HG03469 (cell line): Measurements from ENCODE around the gene APOB.

Experiments used
- ATAC-seq: cut with Tn5 transposase; IDR thresholded peaks from one replicate; pipeline ENCODE4 v1.9.1; 2021; ENCODE audit warnings: mild to moderate bottlenecking, moderate library complexity, moderate number of reproducible peaks; ENCODE audit not compliant: unreplicated experiment

APOB gene

DNA sequence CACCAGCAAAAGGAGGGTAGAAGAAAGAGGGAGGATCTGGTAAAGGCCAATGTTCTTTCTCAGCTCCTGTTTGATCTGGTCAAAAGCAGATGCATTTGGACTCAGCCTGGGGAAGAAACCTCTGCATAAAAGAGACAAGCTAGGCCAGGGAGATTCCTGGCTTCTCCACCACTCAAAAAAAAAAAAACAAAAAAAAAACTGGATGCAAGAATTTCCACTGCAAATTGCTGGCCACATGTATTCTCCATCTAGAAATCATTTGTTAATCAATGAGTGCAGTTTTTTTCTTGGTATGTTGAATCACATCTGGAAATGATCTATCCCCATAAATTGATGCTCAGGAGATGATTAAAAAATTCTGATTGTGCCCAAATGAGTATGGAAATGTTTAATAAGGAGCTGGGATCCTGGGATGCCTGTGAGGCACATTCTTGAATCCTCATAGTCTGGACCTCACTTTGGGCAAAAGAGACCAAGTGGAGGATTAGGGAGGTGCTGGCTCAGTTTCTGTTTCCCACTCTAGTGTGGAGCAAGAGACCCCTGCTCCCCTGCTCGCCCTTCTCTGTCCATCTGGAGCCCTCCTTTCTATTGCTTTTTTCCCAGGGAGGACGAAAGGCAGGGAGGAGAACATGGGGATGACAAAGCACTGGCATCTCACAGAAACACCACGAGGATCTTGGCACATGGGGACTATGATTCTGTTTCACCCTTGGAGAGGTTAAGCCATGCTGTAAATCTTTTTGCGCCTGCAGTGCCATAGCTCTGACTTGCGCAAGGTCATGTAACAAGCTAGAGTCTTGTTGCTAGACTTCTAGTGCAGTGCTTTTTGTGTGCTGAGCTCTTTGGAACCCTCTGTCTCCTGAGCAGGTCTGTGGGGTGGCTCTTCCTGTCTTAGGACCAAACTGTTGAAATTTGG lies 57.6 kb downstream of the APOB start:
- ATAC-seq, result no peak

DNA sequence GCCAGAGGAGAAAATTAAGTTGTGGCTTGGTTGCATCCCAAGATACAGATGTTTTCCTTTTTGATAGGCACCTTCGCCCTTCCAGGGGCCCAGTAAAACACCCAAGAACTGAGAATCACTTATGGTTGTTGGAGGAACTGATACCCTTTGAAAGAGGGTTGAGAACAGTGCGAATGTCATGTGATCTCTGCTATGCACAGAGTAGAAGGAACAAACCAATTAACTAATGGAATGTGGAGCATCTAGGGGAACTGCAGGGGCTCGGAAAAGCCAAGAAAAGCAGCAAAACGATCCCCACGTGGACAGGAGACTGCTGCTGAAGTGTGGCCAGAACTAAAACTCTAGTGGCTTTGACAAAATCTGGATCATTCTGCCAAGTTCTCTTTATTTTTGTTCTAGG lies 58.8 kb downstream of the APOB start:
- no peak for ATAC-seq

DNA sequence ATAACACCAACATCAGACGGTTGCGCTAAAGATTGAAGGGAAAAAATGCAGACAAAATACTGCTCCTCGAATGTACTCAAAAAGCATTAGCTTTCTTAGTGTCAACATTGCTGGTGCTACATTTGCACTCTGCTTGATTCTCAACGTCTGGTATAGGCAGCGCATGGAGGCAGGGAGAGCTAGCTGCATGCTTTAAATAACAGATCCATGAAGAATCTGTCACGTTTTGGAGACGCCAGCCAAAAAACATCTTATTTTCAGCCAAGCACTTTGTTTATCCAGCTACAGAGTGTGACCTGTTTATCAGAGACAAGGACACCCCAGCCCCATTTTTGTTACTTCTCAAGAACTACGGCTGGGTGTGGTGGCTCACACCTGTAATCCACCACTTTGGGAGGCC lies 59.5 kb downstream of the APOB start:
- ATAC-seq, result no peak

DNA sequence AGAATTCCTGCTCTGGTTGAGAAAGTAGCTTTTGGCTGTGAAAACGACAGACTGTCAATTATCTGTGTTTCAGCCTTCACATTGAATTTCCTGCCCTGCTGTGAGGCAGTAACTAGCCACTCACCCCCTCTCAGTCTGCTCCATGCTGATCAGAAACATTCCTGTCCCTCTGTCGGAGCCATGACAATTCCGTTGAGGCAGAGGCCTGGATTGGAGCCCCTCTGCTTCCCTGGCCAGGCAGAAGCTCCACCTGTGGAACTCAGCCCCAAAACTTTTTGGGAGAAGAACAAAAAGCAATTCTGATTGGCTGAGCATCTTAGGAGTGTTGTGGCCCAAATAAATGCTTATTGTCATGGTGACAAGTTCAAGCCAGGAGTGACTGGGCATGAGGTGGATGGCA lies 60.0 kb downstream of the APOB start:
- ATAC-seq, result no peak

DNA sequence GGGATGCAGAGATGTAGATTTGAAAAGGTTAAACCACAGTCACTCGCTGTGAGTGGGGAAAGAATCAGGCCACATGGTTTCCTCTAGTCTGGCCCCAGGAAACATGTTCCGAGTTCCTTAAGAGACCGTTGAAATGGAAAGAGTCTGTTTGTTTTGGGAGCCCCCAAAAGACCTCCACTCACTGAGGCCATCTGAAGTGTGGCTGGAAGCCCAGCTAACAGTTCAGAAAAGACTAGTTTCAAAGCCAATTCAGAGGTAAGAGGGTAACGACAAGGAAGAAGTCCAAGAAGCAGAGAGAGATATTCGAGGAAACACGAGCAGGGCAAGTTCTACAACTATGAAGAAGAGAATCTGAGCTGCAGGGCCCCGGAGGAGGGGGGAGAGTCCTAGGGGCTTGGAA lies 61.0 kb downstream of the APOB start:
- no peak for ATAC-seq

DNA sequence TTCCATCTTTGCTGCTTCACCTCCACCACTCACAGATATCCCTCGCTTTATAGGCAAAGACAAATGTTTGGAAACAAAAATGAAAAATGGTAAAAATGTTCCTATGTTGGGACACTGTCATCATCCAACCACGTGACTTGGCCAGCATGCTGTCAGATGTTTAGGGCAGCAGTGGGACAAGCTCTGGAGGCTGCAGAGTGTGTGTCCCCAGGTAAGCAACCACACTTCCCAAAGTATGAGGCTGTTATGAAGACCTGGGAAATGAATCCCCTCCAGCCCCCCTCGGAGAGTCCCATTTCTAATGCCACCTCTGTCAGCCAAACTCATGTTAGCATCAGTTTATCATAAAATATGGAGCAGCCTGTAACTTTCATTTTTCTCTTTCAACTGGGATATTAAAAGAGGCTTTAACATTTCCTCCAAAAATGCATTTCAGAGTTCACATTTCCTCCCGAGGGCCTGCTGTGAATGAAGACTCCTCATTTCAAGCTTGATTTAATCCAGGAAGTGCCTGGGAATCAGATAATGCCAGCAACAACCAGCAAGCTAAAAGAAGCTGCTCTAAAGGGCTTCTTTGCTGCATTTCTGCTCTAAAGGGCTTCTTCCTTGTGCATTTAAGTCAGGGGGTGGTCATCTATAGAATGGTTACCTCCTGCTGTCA lies 66.2 kb downstream of the APOB start:
- no peak for ATAC-seq

DNA sequence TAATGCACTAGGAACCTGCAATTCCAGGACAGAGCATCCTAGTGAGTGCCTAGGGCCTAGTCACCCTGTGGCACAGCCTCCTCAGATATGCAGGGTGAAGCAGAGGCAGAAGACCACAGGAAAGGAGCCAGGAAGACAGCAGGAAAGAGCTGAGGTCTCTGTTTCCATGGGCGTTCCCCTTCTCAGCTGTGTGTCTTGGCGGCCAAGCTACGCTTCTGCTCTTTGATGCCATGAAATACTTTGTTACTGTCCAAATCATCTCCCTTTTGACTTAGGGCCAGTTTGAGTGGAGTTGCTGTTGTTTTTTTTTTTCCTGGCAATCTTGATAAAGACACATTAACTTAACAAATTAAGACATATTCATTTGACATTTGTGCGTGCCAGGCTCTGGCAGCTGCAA lies 67.3 kb downstream of the APOB start:
- ATAC-seq, result no peak

DNA sequence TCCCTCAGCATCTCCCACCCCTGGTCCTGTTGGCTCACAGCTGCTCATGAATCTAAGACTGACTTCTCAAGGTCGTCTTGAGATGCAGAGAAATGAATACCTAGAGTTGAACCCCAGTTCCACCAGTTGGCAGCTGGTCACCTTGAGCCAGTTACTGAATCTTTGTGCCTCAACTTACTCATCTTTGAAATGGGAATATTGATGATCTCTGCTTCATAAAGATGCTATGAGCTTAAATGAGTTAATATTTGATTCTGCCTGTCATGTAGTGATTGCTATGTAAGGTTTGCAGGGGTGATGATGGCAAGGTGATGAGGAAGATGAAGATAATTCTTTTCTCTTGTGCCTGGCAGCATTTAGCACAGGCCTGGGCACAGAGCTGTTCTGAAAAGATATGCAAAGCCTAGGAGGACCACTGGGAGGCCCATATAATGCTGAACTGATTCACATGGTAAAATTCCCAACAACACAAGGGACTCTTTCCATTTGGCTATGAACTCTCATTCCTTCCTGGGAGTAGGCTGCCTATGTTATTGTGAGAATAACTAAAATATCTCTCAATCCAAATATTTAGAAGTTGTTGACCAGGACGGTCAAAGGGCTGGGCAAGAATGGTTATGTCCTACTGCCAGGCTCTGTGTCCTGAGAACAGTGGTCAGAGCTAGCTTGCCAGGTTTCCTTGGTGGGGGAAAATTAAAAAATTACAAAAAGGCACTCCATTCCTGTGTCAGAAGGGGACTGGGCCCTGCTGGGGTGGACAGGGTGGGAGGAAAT lies 70.9 kb downstream of the APOB start:
- no peak for ATAC-seq

DNA sequence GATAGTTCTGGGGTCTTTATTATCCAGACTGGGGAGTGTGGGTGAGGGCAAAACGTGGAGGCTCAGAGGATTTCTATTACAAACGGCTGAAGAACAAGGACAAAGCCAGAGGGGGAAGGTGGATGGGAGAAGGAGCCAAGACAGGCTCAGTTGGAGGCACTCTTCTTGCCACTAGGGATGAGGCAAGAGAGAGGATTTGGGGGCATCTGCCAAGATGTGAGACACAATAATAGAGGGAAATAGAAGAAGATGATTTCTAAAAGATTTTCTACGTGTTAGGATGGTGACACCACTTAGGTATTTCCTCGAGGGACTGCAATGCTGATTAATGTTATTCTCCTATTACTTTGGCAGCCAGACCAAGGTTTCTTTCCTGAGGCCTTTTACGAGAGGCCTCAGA lies 71.8 kb downstream of the APOB start:
- no peak for ATAC-seq

DNA sequence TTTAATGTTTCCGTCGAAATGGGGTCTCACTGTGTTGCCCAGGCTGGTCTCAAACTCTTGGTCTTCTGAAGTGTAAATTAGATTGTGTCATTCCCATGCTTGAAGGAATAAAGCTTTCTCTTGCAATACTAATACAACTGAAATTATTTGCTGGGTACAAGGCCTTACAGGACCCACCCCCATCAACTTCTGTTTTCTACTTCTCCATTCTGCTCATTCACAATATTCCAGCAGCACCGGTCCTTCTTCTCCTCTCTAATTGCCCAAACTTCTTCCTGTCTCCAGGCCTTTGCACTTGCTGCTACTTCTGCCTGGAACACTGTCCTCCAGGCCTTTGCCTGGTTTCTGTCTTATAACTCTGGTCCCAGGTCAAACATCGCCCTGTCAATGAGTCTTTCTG lies 73.8 kb downstream of the APOB start:
- ATAC-seq, result no peak

DNA sequence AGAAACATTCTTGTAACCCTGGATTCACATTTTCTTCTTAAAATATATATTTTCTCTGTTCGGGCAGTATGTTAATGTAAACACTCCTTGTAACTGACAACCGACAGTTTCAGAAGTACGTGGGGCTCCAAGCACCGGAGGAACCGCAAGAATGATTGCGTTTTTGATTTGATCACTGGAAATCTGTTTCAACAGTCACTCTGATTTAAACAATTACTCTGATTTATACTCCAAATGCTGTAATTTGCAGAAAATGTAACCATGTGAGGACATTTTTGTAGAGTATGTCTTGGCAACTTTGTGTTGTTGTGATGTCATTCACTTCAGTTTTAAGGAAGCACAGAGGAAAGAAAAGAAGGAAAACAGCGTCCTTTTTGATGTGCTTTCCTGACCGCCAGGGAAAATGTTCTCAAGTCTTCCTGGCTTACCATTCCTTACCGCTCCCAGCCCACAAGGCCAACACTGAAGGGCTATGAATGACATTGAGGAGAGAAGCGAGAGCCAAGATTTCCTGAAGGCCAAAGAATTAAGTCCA lies 77.7 kb downstream of the APOB start:
- no peak for ATAC-seq

DNA sequence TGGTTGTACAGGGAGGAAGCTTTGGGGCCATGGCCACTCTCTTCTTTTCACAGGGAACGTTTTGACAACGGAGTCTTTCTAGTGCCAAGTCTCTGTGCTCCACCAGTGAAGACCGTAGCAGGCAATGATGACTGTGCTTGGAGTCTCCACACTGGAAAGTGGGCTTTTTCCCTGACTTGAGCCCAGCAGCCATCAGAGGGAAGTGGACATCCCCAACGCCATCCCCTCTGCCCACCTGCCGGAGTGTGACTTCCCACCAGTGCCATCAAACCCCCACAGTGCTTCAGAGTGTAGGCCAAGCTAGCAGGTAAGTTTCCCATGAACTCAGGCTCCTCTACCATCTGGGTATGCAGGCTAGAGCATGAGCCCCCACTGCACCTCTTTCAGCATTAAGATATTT lies 78.7 kb downstream of the APOB start:
- no peak for ATAC-seq

DNA sequence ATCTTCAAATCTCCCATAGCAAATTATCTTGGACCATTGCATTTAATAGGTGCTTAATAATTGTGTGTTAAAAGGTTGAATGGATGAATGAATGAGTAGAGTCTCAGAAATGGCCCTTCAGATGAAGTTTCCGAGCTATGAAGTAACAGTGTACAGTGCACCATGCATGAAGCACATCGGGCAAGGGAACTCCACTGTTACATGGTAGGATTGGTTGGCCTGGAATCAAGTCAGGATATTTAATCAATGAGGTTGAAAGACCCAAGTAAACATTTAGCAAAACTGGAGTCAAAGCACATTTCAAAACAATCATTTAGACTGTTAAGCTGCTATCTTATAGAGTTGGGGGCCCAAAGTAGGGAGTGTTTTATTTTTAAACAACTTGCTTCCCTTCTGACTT lies 80.0 kb downstream of the APOB start:
- ATAC-seq, result no peak

DNA sequence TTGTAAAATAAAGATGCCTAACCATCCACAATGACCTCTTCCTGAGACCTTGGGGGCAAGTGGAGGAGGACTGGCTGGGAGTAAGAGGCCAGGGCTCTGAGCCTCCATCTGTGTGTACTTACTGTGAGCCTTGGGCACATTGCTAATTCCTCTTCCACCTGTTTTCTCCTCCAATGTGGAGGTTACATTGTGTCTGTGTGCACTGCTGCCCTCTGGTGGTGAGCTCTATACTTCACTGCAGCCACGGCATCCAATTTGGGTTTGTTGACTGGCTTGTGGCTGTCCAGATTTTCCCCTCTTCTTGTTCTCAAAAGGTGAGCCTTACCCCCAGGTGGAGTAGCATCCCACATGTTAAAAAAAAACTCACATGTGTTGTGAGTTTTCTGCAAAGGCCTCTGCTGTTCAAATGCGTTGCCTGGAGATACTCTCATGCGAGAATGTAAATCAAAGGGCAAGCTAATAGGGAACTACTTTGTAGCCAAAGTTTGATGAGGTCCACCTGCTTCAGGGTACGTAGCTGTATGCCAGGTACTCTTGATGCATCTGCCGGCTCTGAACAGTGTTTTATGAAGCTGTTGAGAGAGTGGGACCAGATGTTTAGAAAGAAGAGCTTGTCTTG lies 80.8 kb downstream of the APOB start:
- peak; percentile 79 for ATAC-seq

DNA sequence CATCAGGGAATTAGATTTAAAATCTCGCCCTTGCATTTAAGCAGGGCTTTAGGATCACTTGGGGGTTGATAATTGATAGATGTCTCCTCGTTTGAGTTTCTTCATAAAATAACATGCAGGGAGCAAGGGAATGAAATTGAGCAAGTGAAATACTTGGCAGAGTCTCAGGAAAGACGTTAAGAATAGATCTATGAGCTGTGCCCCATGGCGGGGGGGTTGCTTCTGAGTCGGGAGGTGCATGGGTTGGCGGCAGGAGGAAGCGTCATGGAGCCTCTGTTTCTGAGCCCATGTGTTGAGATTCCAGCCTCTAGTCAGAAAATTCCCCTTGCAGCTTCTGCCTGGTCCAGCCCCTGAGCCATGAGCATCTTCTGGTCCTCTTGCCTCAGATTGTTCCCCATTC lies 82.0 kb downstream of the APOB start:
- no peak for ATAC-seq

DNA sequence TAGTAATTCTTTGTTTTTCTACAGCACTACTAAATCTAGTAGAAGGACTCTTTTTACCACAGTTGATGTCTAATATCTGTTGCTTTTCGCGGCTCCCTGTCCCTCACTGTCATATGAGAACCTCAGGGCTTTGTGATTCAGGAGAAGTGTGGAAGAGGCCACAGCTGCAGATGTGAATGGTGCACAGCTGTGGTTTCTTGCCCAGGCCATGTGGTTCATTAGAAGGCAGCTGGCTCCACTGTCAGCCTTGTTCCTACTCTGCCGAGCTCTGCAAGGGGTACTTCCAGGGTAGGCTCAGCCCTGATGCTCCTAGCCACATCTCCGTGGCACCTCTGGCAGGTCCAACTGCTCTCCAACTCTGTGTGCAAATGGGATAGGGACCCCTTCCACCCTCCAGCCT lies 83.9 kb downstream of the APOB start:
- no peak for ATAC-seq

DNA sequence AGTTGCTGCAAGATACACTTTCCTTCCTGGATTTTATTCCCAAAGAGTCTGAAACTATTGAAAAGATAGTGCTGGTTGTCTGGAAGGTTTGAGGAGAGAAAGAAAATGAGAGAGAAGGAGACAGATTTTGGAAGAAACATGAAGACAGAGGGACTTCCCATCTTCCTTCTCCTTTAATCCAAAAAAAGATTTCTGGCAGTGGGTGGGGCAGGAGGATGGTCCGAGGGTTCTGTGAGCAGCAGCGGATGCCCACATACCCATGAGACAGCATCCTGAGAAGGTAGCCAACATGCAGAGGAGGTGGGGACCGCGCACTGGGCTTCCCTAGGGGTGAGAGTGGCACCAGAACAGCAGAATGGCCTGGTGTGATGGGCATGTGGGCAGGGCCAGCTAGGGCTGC lies 84.6 kb downstream of the APOB start:
- ATAC-seq, result no peak

DNA sequence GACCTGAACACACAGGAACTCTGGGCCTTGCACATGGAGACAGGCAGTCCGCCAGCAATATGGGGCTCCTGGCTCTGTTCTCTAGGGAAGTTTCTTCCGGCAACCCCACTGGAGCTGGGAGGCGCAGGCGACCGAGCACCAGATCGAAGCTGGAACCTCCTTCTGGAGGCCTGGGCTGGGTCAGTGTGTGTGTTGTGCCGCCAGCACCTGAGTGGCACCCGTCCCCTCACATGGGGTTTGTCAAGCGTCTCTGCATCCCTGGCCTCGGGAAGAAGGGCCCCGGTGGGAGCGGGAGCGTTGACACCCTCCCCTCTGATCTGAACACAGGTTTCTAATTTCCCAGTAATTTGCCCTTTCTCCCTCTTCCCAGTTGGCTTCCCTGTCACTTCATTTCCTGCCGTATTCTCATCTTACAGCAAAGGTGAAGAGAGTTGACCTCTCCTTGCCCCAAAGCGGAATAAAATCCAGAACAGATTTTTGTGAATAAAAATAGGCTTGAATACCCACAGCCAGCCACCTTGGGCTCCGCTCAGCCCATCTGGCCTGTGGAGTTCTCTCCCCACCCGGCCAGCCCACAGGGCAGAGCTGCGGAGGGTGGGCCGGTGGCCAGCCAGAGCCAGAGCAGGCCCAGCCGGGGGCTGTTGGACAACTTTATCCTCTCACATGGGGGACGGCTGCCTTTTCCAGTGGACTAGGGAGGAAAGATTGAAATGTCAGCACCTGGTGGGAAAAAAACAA lies 85.9 kb downstream of the APOB start:
- ATAC-seq, result no peak

DNA sequence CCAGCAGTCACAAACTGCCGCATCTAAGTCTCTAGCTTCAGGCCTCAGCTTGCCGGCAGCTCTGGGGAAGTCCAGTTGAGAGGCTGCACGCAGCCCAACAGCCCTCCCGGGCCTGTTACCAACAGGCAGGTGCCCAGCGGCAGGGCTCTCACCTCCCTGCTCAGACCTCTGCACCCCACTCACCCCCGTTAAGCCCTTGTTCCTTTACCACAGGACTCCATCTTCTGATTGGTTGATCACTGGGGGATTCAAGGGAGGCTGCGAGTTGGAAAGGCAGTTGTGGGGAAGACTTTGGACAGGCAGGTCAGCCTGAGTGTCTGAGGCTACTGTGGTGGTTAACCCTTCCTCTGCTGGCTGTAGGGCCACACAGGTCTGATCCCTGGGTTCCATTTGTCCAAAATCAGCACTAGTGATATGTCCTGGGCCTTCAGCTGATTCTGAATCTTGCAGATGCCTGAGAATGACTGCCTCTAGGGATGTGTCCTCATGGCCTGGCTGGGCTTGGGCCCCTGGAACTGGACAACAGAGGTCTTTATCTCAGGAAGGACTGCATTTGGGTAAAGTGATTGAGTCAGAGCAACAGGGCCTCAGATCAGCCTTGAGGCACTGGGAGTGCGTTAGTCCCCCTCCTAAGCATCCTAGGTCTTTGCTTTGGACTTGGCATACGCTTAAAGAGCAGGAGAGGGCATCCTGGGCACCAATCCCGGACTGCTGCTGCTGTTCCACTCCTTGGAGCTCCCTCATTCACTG lies 88.4 kb downstream of the APOB start:
- ATAC-seq, result no peak
